Right renal cortex interstitium (tissue), 3 donors: Measurements from ENCODE around the gene ADAMTS7. TPM values are rescaled to one million over a fixed set of nuclear protein-coding genes. Genes with fewer than 3 reads are reported as not detected.
"Not testable (repeated sequence)": the region's sequence is repeated elsewhere in the genome, so short reads cannot be mapped to it uniquely, and the experiment has no call there.

Experiments
- DNase-seq, 3 donors: peaks; one replicate each; pipeline ENCODE4 v3.0.0-alpha.2; 2013; ENCODE audit warnings: low read depth in 3 of 3, low spot score in 2 of 3
- polyA plus RNA-seq, 3 donors: library from polyadenylated mRNA; unstranded; fragments of 120-200 nt; gene quantifications; one replicate each; pipeline ENCODE4 v1.2.1, GENCODE V29; 2013; ENCODE audit not compliant: insufficient read length in 3 of 3

The ADAMTS7 gene, protein sequence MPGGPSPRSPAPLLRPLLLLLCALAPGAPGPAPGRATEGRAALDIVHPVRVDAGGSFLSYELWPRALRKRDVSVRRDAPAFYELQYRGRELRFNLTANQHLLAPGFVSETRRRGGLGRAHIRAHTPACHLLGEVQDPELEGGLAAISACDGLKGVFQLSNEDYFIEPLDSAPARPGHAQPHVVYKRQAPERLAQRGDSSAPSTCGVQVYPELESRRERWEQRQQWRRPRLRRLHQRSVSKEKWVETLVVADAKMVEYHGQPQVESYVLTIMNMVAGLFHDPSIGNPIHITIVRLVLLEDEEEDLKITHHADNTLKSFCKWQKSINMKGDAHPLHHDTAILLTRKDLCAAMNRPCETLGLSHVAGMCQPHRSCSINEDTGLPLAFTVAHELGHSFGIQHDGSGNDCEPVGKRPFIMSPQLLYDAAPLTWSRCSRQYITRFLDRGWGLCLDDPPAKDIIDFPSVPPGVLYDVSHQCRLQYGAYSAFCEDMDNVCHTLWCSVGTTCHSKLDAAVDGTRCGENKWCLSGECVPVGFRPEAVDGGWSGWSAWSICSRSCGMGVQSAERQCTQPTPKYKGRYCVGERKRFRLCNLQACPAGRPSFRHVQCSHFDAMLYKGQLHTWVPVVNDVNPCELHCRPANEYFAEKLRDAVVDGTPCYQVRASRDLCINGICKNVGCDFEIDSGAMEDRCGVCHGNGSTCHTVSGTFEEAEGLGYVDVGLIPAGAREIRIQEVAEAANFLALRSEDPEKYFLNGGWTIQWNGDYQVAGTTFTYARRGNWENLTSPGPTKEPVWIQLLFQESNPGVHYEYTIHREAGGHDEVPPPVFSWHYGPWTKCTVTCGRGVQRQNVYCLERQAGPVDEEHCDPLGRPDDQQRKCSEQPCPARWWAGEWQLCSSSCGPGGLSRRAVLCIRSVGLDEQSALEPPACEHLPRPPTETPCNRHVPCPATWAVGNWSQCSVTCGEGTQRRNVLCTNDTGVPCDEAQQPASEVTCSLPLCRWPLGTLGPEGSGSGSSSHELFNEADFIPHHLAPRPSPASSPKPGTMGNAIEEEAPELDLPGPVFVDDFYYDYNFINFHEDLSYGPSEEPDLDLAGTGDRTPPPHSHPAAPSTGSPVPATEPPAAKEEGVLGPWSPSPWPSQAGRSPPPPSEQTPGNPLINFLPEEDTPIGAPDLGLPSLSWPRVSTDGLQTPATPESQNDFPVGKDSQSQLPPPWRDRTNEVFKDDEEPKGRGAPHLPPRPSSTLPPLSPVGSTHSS (N-terminal part only)
- 10 to 100 TPM; 17.8 to 18.8 (median 18.7) TPM for polyA plus RNA-seq

- DNase-seq, result peak in 2 of 3 donors; percentile 18 to 47
Measured at GRCh38 chr15:78811124-78811824, at the start of gene ADAMTS7. ADAMTS7 (minus strand) TSS chr15:78811464; CDS start chr15:78811220, 244 bp downstream.

GRCh38 chr15:78859971-78860719 lies 48.9 kb upstream of the ADAMTS7 start:
- DNase-seq, result peak; percentile 59 to 65 (median 65)

DNA sequence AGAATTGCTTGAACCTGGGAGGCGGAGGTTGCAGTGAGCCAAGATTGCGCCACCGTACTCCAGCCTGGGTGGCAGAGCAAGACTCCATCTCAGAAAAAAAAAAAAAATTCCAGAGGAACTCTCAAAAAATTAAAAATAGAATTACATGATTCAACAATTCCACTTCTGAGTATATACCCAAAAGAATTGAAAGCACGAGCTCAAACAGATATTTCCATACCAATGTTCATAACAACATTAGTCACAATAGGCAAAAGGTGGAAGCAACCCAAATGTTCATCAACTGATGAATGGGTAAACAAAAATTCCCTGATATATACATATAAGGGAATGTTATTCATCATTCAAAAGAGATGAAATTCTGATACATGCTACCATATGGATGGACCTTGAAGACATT lies 44.5 kb upstream of the ADAMTS7 start:
- DNase-seq, result no peak

DNA sequence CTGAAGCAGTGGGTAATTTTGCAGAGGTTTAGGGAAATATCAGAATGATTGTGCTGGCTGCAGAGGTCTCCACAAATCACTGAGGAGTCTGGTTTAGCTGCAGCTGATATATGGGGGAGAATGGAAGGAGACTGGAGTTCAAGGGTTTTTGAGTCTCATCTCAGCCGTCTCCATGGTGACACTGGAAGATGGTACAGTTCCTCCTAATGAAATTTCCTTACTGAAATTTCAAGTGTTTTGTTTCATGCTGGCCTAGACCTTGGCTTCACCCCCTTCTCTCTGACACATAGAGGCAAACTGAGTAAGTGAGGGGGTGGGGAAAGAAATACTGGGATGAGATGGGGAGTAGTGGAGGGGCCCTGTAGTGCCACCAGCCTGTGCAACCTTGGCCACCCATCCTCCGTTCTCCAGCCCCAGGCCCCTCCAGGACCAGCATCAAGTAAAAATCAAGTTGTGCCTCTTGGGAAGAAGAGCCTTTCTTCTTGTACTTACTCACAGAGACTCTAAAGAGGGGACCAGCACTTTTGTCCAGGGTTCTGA lies 43.6 kb upstream of the ADAMTS7 start:
- DNase-seq, result no peak

- DNase-seq, result no peak
Measured at GRCh38 chr15:78853500-78853899, 42.2 kb upstream of the ADAMTS7 start.

DNA sequence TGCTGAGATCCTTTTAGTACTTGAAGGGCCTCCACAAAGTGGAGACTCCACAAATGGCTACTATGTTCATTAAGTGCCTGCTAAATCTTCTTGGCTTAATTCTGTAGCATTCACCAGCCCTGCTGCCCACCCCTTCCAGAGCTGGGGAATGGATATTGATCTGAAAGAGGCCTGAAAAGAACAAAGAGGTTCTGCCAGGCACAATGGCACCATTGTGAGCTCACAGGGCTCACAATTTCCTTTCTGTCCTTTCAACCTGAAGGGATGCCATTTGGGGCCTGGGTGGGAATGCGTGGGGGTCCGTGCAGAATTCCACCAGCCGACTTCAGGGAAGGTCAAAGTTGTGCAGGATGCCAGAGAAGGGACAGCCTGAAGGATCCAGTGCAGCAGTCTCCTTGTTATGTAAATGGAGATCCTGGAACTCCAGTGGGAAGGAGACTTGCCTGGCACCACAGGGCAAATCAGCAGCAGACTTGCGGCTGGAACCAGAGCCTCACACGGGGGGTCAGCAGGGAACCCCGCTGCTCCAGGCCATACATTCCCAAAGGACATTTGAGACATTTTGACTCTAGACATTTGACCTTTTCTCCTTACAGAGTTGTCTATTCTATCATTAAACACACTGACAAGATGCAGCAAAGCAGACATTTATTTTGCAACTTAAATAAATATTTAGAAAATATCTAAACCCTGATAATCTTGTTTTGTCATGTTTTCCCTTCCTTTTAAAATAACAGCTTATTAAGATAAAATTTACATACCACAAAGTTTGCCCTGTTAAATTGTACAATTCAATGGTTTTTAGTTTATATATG lies 39.9 kb upstream of the ADAMTS7 start:
- no peak for DNase-seq

DNA sequence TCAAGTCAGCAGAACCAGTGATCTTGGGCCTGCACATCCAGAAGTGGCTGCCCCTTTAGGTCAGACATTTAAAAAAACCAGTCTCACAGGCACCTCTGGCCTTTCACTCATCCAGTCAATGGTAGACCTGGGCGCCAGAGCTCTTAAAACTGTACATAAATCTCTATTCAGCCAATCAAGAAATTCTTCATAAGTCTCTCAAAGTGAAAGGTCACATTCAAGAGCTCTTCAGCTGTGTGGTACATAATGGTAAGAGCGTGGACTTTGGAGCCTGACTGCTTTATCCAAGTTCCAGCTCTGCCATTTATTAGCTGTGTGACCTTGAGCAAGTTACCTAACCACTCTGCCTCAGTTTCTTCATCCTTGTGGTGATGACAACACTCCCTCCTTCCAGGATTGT lies 39.1 kb upstream of the ADAMTS7 start:
- DNase-seq, result no peak

- not testable (repeated sequence) for DNase-seq
Measured at GRCh38 chr15:78847387-78847906, 36.2 kb upstream of the ADAMTS7 start.

GRCh38 chr15:78846906-78847305 lies 35.6 kb upstream of the ADAMTS7 start:
- DNase-seq, result not testable (repeated sequence)

DNA sequence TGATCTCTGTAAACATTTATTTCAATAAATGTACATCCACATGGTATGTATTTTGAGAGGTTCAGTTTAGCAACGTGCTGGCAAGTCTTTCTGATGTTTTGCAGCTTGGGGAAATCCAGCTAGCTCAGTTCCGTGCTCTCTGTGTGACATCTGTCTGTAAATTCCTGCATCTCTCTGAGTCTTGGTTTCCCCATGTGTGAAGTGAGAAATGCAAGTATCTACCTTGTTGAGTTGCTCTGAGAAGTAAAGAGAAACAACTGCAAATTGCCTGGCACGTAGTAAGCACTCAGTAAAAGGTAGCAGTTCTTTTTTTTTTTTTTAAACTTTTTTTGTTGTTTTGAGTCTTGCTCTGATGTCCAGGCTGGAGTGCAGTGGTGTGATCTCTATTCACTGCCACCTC lies 31.3 kb upstream of the ADAMTS7 start:
- DNase-seq, result no peak

DNA sequence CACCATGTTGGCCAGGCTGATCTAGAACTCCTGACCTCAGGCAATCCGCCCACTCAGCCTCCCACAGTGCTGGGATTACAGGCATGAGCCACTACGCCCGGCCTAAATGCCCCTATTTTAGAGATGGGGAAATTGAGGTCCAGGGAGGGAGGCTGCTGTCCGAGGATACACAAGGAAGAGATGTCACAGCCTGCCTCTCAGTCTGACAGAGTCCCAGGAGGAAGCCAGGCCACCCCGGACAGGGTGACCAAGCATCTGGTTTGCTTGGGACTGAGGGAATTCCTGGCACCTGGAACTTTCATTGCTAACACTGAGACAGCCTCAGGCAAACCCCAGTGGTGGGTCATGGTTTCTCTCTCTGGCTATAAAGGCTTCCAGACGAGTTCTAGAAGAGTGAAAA lies 30.6 kb upstream of the ADAMTS7 start:
- no peak for DNase-seq

DNA sequence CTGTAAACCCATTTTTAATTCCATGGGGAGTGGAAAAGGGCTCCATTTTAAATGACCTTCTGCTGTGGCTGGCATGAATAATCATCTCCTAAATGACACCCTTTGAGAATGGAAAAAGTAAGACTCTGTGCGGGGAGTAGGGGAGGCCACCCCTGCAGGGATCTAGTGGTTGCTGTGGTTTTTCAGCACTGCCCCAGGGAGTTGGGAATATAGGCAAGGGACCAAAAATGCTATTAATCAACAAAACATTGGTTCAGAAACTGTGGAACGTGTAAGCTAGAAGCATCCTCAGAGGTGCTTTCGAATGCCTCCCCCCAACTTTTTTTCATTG lies 30.1 kb upstream of the ADAMTS7 start:
- no peak for DNase-seq

DNA sequence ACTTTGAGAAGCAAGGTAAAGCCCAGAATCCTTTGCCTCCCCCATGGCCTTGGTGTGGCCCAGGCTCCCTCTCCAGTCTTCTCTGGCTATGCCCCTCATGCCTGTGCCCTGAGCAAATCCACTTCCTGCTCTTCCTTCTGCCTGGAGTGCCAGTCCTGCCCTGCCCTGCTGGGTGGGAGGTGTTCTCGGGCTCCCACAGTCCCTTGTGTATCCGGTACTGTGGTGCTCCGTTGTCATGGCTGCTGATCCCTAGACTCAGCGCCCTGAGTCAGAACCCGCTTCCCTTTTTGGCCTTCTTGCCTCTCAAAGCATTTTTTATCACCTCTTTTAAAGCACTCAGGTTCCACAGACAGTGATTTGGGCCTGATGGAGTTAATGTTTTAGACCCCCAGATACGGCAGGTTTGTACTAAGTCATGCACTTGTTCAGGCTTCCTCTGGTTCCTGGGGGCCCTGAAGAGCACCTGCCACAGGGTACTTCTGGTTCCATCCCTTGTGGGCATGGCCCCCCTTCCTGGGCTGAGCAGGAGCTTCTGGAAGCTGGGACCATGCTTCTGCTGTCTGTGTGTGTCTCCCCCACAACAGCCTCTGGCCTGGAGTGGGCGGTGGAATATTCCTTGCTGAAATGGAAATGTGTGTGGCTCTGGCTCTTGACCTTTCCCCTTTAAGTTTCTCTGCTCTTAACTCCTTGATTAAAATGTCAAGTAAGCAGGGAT lies 29.6 kb upstream of the ADAMTS7 start:
- no peak for DNase-seq

DNA sequence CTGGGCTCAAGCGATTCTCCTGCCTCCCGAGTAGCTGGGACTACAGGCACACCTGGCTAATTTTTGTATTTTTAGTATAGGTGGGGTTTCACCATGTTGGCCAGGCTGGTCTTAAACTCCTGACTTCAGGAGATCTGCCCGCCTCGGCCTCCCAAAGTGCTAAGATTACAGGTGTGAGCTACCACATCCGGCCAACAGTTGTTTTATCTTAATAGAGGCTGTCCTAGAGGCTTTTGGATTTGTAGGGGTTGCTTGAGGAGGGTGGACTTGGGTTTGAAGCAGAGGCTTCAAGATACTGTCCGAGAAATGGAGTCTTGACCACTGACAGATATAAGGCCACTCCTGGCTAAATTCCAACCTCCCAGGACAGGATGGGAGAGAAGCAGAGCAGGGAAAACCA lies 27.9 kb upstream of the ADAMTS7 start:
- not testable (repeated sequence) for DNase-seq

DNA sequence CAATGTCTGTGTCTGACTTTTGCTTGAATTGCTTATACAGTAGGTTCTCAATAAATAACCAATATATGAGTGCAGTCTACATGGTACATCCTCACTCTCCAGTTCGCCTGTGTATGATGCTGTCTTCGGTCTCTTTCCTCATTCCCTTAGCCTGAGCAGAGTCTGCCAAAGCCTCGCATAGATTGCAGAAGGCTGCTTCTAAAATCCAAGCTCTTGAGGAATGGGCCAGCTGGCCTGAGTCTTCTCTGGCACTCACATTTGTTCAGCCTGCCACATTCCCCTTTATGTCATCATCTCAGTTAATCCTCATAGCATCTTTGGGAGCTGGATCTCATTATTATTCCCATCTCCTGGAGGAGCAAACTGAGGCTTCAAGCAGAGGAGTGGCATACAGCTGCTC lies 27.2 kb upstream of the ADAMTS7 start:
- DNase-seq, result no peak

DNA sequence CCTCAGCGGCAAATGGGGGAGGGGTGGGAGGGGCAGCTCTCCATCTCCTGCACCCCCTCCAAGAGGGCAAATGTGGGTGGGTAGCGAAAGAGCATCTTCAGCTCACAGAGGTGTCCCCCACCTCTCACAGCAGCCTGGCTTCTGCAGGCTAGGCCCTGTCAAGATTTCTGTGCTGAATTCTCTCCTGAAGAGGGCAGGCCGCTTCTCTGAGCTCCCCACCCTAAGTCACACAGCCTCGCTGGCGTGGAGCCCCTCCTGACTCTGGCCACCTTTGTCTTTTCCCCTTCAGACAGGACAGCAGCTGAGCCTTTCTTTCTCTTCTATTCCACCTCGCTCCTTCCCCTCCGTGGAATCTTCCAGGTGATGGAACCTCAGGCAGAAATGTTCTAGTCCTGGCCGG lies 26.3 kb upstream of the ADAMTS7 start:
- no peak for DNase-seq

- DNase-seq, result no peak
Measured at GRCh38 chr15:78837131-78837530, 25.9 kb upstream of the ADAMTS7 start.

GRCh38 chr15:78836333-78836732 lies 25.1 kb upstream of the ADAMTS7 start:
- no peak for DNase-seq
